Mesodermal cell (in vitro differentiated cells): ENCODE measurements around the gene CAVIN3. TPM values are rescaled to one million over a fixed set of nuclear protein-coding genes. Genes with fewer than 3 reads are reported as not detected.

Source experiments
- H3K27ac ChIP-seq: 2 replicates; pipeline ENCODE4 v1.7.0; 2013; ENCODE audit warnings: mild to moderate bottlenecking, low read depth, low read length, moderate library complexity; ENCODE audit not compliant: severe bottlenecking
- H3K36me3 ChIP-seq: 2 replicates; pipeline ENCODE4 v1.7.1; 2013; ENCODE audit warnings: mild to moderate bottlenecking, low read length, moderate library complexity; ENCODE audit not compliant: control insufficient read depth, insufficient read depth
- H3K4me1 ChIP-seq: one replicate; pipeline ENCODE4 v1.7.1; 2013; ENCODE audit warnings: mild to moderate bottlenecking, low read length; ENCODE audit not compliant: insufficient read depth, control insufficient read depth, poor library complexity, severe bottlenecking
- H3K4me3 ChIP-seq: 2 replicates; pipeline ENCODE4 v1.7.0; 2013; ENCODE audit warnings: low read length, control low read depth, mild to moderate bottlenecking; ENCODE audit not compliant: insufficient read depth, poor library complexity, severe bottlenecking; ENCODE audit errors: extremely low read depth
- H3K9me3 ChIP-seq: 2 replicates; pipeline ENCODE4 v1.7.1; 2013; ENCODE audit warnings: mild to moderate bottlenecking, low read length, moderate library complexity; ENCODE audit not compliant: control insufficient read depth
- WGBS, 2 experiments: methylation state at CpG; one replicate each; pipeline ENCODE4 v1.1.5; 2013; ENCODE audit warnings: missing lambda C conversion rate in 2 of 2; ENCODE audit not compliant: insufficient coverage in 2 of 2; 5-methylcytosine and 5-hydroxymethylcytosine counted together
- polyA plus RNA-seq, 2 experiments: library from polyadenylated mRNA; stranded (reverse); fragments of 50-300 nt; gene quantifications; one replicate each; pipeline ENCODE4 v1.2.3, GENCODE V29; 2013

Gene CAVIN3, protein sequence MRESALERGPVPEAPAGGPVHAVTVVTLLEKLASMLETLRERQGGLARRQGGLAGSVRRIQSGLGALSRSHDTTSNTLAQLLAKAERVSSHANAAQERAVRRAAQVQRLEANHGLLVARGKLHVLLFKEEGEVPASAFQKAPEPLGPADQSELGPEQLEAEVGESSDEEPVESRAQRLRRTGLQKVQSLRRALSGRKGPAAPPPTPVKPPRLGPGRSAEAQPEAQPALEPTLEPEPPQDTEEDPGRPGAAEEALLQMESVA
- polyA plus RNA-seq (2013, experiment 1 of 2): 49.1 TPM
- 42.8 TPM for polyA plus RNA-seq (2013, experiment 2 of 2)

DNA sequence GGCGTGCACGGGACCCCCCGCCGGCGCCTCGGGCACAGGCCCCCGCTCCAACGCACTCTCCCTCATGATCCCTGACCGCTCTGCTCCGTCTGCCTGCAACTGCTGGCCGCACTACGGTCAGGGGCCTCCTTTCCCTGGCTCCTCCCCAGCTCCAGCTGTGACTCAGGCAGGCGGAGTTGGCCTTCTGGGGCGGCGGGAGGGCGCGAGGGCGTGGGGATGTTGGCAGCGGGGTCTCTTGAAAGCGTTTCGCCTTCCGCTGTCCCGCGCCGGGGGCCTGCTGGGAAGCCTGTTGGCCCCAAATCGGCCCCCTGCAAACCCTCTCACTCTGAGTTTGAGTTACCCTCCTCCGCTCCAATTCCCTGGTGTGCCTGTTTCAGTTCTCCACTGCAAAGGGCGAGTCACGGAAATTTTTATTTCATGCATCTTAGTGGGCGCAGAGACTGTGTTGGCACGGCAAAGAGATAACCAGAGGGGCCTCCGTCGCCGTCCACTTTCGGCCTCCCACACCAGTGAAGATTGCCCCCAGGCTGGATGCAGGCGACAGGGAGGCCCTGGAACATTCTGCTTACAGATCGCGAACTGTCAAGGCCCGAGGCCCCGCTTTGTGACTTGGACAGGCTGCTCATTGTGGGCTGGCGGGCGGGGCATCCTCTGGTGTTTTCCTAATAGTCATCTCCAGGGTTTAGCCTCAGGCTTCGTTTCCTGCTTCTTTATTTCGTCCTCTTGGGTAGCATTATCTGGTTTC, at the start of gene CAVIN3:
CAVIN3 (minus strand) TSS at position 91 of the 745 bp plus-strand sequence; CDS start at position 66, 25 bp downstream.
- peaks cover 22% of the 10 kb centered on the region for H3K4me1 ChIP-seq
- H3K27ac ChIP-seq: peak within 1 kb of the TSS; percentile 99
- peak within 1 kb of the TSS; percentile 64 for H3K4me3 ChIP-seq
- peaks cover 12% of the 10 kb centered on the region for H3K36me3 ChIP-seq
- H3K9me3 ChIP-seq: no peaks in the 10 kb centered on the region
- 5 to 9% methylated on average over 30 to 35 of the region's 44 CpGs for WGBS, 2 experiments

DNA sequence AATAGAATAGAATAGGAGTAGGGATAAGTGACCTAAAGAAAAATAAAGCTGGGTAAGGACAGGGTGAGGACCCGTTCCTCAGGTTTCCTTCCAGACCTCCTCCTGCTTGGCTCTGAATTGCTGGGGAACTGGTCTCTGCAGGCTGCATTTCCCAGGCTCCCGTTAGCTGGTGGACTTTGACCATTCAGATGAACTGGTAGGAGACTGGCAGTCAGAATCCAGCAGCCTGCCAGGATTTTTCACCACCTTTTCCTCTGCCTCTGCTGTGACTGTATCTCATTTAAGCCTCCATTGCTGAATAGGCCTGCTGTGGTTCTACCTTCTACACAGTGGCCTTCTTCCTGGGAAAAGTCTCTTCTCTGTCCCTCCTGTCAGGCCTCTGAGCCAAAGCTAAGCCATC, 45.4 kb upstream of the CAVIN3 start:
- H3K27ac ChIP-seq: no peak overlapping the region
- no peaks in the 10 kb centered on the region for H3K9me3 ChIP-seq
- H3K4me1 ChIP-seq: no peaks in the 10 kb centered on the region

DNA sequence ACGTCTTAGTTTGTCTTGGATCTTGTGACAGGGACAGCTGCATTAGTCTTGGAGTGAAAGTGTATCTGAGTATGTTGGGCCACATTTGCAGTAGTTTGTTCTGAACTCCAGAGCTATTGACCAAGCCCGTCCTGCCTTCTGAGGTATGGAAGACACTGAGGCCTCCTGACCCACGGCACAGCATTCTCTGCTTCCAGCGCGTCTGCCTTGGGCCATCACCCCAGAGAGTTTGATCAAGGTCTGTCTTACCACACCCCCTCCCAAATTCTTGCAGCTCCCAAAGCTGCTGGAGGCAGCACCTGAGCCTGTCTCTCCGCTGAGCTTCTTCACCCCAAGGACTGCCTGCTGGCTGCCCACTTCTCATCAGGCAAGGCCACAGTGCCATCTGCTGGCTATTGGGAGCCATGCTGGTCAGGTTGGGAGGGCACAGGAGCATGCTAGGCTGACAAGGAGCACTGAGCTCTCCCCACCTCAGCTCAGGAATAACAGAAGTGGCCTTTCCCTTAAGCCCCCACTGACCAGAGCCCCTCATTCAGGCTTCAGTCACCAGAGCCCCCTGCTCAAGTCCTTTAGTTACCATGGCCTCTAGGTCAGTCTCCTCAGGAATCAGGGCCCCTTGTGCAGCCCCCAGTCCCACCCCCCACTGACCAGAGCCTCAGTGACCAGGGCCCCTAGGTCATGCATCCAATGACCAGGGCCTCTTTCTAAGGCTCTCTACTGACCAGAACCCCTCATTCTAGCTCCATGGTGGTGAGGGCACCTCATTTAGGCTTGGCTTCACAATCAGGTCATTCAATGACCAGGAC, 42.8 kb upstream of the CAVIN3 start:
- 67 to 72% methylated on average over 4 to 6 of the region's 6 CpGs for WGBS, 2 experiments
- H3K27ac ChIP-seq: no peak overlapping the region

More for the DNA sequence above, 45.4 kb upstream of the CAVIN3 start:
- Histone ChIP-seq H3K4me3 (no peak overlapping the region), H3K36me3 (no peaks in the 10 kb centered on the region)
- WGBS, 2 experiments: 84 to 94% methylated on average over 2 of the region's 2 CpGs

DNA sequence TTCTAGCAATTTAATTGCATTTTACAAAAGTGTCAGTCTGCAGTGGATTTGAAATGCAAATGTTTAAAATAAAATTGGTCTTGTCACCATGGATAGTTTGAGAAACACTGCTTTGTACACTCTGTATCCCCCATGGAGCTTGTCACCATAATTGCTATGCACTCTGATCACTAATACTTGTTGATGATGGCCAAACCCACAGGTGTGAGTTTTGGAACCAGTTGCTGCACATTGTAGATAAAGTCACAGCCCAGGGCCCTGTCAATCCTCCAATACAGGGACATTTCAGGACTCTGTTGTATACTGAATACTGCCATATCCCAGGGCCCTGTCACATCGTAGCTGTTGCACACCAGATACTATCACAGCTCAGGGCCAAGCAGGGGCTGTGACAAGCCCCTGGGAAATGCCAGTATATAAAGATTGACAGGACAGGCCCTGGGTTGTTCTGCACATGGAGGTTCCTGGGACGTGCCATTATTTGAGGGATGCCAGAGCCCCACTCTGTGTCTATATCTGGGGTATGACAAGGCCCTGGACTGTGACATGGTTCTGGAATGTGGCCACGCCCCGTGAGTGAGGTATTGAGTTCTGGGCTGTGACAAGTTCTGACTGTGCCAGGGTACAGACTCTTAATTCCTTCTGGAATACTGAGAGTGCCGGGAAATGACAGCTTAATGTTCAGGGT, 42.0 kb upstream of the CAVIN3 start:
- 86 to 87% methylated on average over 4 of the region's 5 CpGs for WGBS, 2 experiments
- Histone ChIP-seq H3K27ac (no peak overlapping the region), H3K36me3 (no peaks in the 10 kb centered on the region), H3K4me3 (no peak overlapping the region), H3K4me1 (peaks cover 5% of the 10 kb centered on the region), H3K9me3 (no peaks in the 10 kb centered on the region)

More for the DNA sequence above, 42.8 kb upstream of the CAVIN3 start:
- H3K36me3 ChIP-seq: no peaks in the 10 kb centered on the region
- no peaks in the 10 kb centered on the region for H3K4me1 ChIP-seq
- H3K4me3 ChIP-seq: no peak overlapping the region
- H3K9me3 ChIP-seq: no peaks in the 10 kb centered on the region

DNA sequence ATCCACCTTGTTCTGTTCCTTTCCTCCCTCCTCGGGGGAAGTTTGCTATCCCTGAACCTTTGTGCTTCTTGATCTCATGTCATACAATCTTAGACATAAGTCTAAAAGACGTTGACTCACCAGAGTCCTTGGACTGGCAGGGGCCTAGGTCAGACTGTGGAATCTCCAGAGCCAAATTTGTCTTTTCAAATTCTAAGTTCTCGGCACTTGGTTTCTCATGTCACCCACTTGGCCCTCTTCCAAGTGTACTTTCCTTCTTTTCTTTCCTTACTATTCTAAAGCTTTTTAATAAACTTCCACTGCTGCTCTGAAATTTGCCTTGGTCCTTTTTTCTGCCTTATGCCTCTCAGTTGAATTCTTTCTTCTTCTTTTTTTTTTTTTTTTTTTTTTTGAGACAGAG, 39.9 kb upstream of the CAVIN3 start:
- H3K9me3 ChIP-seq: no peaks in the 10 kb centered on the region
- H3K27ac ChIP-seq: no peak overlapping the region
- H3K36me3 ChIP-seq: no peaks in the 10 kb centered on the region
- 87 to 89% methylated on average over 3 of the region's 3 CpGs for WGBS, 2 experiments
- peaks cover 5% of the 10 kb centered on the region for H3K4me1 ChIP-seq
- no peak overlapping the region for H3K4me3 ChIP-seq

DNA sequence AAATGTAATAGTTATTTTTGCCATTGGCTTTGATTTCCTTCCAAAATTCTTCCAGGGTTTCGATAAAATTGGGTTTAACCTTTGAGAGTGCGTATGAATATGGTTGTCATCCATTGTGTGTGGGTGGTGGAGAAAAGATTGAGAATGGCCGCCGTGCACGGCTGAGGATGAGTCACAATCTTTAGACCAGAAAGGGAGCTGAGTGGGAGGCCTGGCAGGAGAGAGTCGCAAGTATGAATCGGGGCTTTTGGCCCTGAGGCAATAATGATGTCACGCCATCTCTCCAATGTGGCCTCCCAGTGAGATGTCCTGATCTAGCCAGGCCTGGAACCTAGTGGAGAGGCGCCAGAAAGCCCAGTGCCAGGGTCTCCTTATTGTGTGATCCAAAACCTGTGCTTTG, 36.9 kb upstream of the CAVIN3 start:
- Histone ChIP-seq H3K27ac (no peak overlapping the region), H3K4me3 (no peak overlapping the region), H3K36me3 (no peaks in the 10 kb centered on the region), H3K4me1 (peaks cover 5% of the 10 kb centered on the region), H3K9me3 (no peaks in the 10 kb centered on the region)
- WGBS, 2 experiments: 77 to 79% methylated on average over 8 of the region's 9 CpGs

DNA sequence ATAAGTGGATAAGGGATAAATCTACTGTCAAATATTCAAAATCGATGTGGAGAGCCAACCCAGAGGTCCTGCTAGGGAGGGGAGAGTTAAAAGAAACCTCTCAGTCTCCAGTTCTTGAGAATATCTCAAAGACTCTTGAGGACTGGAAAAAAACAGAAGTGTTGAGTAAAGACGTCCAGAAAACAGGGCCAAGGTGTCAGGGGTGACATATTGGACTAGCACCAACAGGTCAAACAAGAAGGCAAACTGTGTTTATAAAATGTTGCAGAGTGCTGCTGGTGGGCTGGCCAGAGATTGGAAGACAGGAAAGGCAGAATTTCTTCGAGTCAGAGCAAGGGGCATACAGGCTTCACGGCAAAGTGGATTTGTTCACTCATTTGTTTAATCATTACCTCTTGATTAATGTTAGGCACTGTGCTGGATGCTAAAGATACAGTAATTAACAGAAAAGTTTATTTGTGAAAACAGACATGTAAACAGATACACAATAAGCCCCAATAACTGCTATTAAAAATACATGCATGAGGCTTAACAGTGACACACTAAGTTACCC, 36.3 kb upstream of the CAVIN3 start:
- Histone ChIP-seq H3K4me3 (no peak overlapping the region), H3K27ac (no peak overlapping the region), H3K36me3 (no peaks in the 10 kb centered on the region), H3K4me1 (peaks cover 5% of the 10 kb centered on the region), H3K9me3 (no peaks in the 10 kb centered on the region)
- 85 to 92% methylated on average over 1 to 2 of the region's 4 CpGs for WGBS, 2 experiments

DNA sequence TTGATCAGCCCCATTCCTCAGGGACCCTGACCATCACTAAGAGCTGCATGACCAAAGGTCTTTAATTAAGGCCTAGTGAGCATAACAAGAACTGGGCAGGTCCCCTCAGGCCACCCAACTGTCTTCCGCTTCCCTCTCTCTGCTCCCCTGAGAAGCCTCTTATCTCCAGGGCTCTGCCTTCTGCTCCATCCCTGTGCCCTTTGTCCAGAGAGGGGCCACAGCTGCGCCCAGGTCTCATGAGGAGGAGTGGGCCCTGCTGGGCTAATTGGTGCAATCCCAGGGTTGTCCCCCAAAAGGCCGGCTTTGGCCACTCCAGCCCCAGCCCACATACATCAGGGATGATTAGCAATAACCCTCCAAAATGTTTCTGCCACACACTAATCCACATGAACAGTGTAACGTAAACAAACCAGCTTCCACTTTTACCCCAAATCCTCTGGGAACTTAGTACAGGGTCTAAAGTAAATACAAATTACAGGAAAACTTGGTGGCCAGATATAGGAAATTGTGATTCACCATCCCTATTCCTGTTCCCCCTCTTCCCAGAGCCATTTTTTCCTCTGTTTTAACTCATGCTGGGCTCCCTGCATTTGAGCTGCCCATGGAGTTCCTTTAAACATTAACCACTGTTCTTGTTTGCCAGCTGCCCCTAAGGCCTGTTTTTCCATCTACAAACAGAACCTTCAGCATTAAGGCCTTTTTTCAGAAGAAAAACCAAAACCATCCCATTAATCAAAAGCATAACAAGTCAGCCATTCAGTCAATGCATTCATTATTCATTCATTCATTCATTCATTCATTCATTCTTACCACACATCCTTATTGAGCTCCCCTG, 34.6 kb upstream of the CAVIN3 start:
- no peaks in the 10 kb centered on the region for H3K9me3 ChIP-seq
- H3K36me3 ChIP-seq: no peaks in the 10 kb centered on the region
- 83% methylated on average over 2 to 3 of the region's 4 CpGs for WGBS, 2 experiments
- H3K27ac ChIP-seq: no peak overlapping the region
- H3K4me1 ChIP-seq: peaks cover 5% of the 10 kb centered on the region
- H3K4me3 ChIP-seq: no peak overlapping the region

DNA sequence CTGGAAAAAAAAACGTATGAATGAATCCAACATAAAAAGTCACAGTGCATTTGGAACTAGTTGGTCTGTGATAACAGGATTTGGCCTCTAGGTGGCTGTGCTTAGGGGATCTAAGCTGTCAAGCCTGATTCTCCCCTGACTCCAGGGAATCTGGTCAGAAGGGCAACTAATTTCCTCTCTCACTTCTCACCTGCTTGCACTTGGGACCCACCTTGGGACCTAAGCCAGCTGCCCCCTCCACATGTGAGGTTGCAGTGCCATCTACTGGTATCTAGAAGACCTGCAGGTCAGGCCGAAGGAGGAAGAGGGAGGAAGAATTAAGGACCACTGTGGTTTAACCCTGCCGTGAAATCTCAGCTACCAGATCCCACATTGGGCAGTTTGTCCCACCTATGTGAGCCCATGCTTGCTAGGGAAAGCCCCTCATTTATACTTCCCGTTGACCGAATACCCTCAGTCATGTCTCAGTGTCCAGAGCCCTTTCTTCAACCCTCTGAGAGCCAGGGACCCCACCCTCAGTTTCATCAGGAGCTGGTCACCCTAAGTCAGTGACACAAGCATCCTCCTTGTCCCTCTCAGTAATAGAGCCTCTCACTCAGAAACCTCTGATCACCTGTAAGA, 33.2 kb upstream of the CAVIN3 start:
- Histone ChIP-seq H3K27ac (no peak overlapping the region), H3K4me1 (peaks cover 5% of the 10 kb centered on the region), H3K9me3 (no peaks in the 10 kb centered on the region), H3K4me3 (no peak overlapping the region), H3K36me3 (no peaks in the 10 kb centered on the region)
- WGBS, 2 experiments: 0 to 11% methylated on average over 3 to 4 of the region's 5 CpGs
